Measurements from ENCODE around the gene HOXA4. TPM values are rescaled to one million over a fixed set of nuclear protein-coding genes. Genes with fewer than 3 reads are reported as not detected.

The HOXA4 gene
- total RNA-seq, 1 donor from 2014 or later = not detected

DNA sequence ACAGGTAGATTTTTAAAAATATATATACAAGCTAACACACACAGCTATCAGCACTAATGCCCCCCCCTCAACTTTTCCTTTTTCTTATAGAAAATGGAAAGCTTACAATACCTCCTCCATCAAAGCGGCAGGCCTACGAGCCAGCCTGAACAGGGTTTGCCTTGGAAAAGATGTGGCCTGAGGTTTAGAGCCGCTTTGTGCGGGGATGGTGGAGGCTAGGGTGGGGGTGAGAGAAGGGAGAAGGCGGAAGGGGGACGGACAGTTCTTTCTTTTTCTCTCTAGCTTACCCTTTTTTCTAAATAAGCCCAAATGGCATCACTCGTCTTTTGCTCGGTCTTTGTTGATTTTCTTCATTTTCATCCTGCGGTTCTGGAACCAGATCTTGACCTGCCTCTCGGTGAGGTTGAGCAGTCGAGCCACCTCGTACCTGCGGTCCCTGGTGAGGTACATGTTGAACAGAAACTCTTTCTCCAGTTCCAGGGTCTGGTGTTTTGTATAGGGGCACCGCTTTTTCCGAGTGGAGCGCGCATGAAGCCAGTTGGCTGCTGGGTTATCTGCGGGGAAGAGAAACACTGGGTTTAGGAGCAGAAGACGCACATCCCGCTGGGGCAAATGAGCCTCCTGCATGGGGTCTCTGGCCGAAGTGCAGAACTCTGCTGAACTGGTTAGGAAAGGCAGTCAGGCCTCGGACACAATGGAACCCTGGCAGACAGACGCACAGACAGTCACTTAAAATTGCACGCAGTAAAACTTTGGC, 32.9 kb upstream of the HOXA4 start:
- TF ChIP-seq, protein P1, sequence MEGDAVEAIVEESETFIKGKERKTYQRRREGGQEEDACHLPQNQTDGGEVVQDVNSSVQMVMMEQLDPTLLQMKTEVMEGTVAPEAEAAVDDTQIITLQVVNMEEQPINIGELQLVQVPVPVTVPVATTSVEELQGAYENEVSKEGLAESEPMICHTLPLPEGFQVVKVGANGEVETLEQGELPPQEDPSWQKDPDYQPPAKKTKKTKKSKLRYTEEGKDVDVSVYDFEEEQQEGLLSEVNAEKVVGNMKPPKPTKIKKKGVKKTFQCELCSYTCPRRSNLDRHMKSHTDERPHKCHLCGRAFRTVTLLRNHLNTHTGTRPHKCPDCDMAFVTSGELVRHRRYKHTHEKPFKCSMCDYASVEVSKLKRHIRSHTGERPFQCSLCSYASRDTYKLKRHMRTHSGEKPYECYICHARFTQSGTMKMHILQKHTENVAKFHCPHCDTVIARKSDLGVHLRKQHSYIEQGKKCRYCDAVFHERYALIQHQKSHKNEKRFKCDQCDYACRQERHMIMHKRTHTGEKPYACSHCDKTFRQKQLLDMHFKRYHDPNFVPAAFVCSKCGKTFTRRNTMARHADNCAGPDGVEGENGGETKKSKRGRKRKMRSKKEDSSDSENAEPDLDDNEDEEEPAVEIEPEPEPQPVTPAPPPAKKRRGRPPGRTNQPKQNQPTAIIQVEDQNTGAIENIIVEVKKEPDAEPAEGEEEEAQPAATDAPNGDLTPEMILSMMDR (IDR thresholded peaks at IDR 0.05) = no peak
- TF ChIP-seq EZH2 (IDR thresholded peaks at IDR 0.05) = peak; percentile 35
- peak; percentile 53 for TF ChIP-seq EZH2phosphoT487 (IDR thresholded peaks at IDR 0.05)
- H3K9me3 ChIP-seq (ENCODE audit: low read depth) = no peaks in the 10 kb centered on the region
- no peaks in the 10 kb centered on the region for H3F3A ChIP-seq (ENCODE audit: low read depth)
- no peak overlapping the region for H3K4me3 Mint-ChIP-seq
- no peak overlapping the region for H3K27ac Mint-ChIP-seq
- DNase-seq (ENCODE audit: low spot score) = no peak
- peaks cover 55% of the 10 kb centered on the region for H4K20me1 ChIP-seq (ENCODE audit: low read depth)
- H3K4me2 ChIP-seq = no peak overlapping the region
- H3K36me3 Mint-ChIP-seq = no peaks in the 10 kb centered on the region
- no peaks in the 10 kb centered on the region for H3K4me1 Mint-ChIP-seq
- no peak overlapping the region for H3K4me3 ChIP-seq
- no peaks in the 10 kb centered on the region for H3K79me2 ChIP-seq (ENCODE audit: low read depth)
- peaks cover 3% of the 10 kb centered on the region for H3K9me3 Mint-ChIP-seq
- H3K27me3 Mint-ChIP-seq (ENCODE audit: insufficient read depth, low read depth) = peaks cover 90% of the 10 kb centered on the region
- no peaks in the 10 kb centered on the region for H3K36me3 ChIP-seq
- no peak overlapping the region for H3K27ac ChIP-seq
- H3K9ac ChIP-seq = no peak overlapping the region
- H2AFZ ChIP-seq (replicated peaks) = no peak overlapping the region
- peaks cover 100% of the 10 kb centered on the region for H3K27me3 ChIP-seq
- H3K4me1 ChIP-seq = no peaks in the 10 kb centered on the region

DNA sequence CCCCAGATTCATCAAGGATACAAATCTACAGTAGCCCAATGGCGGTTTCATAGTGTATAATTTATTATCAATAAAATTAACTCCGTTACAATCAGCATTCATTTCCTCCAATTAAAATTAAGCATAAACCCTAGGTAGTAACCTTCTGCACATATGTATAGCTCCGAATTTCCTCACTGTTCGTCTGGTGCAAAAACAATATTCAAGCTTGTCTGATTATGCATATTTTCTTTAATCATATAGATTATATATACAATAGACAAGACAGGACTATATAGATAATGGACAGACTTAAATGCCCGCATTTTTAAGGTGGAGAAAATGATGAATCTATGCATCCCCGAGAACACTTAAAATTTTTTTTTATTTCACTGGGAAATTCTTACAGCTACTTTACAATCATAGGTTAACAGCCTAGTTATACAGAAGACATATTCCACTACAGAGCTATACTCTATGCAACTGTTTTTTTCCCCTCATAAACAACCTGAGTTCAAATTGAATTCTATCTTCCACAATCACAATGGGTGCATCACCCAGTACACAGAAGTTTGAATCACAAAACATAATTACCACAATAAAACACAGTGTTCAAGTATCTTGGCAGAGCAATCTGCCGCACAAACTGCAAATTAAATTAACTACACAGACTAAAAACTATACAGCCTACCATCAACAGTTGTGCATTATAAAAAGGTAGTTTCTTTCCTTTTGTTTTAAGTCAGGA, 32.2 kb upstream of the HOXA4 start:
- H2AFZ ChIP-seq (replicated peaks) = no peak overlapping the region
- Mint-ChIP-seq H3K4me1 (no peaks in the 10 kb centered on the region), H3K36me3 (peaks cover 2% of the 10 kb centered on the region), H3K27ac (no peak overlapping the region), H3K4me3 (no peak overlapping the region), H3K27me3 (ENCODE audit: insufficient read depth, low read depth) (peaks cover 90% of the 10 kb centered on the region), H3K9me3 (peaks cover 9% of the 10 kb centered on the region)
- no peaks in the 10 kb centered on the region for H3F3A ChIP-seq (ENCODE audit: low read depth)
- no peak for DNase-seq (ENCODE audit: low spot score)
- H3K4me1 ChIP-seq = no peaks in the 10 kb centered on the region
- no peak overlapping the region for H3K4me2 ChIP-seq
- TF ChIP-seq EZH2 (IDR thresholded peaks at IDR 0.05) = peak; percentile 34
- TF ChIP-seq, protein P1 (IDR thresholded peaks at IDR 0.05) = no peak
- peak; percentile 40 for TF ChIP-seq EZH2phosphoT487 (IDR thresholded peaks at IDR 0.05)
- H3K27me3 ChIP-seq = peaks cover 100% of the 10 kb centered on the region
- no peak overlapping the region for H3K27ac ChIP-seq
- H3K79me2 ChIP-seq (ENCODE audit: low read depth) = no peaks in the 10 kb centered on the region
- H4K20me1 ChIP-seq (ENCODE audit: low read depth) = peaks cover 55% of the 10 kb centered on the region
- no peaks in the 10 kb centered on the region for H3K9me3 ChIP-seq (ENCODE audit: low read depth)
- H3K9ac ChIP-seq = no peak overlapping the region
- H3K36me3 ChIP-seq = no peaks in the 10 kb centered on the region
- H3K4me3 ChIP-seq = no peak overlapping the region

DNA sequence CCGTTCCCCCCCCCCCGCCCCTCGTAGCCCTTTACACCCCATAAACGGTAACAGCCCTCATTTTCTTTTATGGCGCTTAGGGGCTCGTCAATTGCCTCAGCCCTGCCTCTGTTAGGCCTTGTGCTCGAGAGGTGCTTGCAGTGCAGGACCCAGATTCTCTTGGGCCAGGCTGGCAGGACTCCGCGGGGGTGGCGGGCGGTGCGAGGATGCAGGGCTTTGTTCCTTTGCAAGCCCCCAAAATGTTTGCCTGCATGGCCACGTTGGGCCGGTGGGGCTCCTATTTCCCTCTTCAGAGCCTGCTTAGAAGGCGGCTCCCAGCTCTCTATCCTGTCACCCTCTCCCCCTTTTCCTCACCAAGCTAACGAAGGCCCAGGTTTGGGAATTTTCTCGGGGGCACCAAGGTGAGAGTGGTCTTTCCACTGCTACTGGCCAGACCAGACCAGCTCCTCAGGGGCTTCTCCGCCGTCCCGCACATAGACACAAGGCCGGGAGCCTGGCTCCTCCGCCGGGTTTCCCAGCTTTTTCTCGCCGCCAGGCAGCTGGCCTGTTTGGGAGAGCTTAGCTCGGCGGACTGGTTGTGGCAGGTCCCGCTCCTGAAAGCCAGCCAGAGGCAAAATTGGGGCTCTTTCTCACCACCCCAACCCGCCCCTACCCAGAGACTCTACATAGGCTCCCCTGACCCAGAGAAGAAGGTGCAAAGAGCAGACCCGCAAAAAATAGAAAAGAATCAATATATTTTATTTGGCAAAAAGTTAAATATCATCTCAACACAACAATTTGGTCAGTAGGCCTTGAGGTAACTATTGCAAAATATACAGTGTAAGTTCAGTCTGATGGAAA, 31.4 kb upstream of the HOXA4 start:
- Histone ChIP-seq H4K20me1 (ENCODE audit: low read depth) (peaks cover 55% of the 10 kb centered on the region), H3K9ac (no peak overlapping the region), H3K4me2 (no peak overlapping the region), H3K4me1 (no peaks in the 10 kb centered on the region), H3K36me3 (no peaks in the 10 kb centered on the region), H3K27ac (no peak overlapping the region), H2AFZ (replicated peaks) (no peak overlapping the region), H3K4me3 (no peak overlapping the region), H3K27me3 (peaks cover 100% of the 10 kb centered on the region), H3K9me3 (ENCODE audit: low read depth) (no peaks in the 10 kb centered on the region), H3K79me2 (ENCODE audit: low read depth) (no peaks in the 10 kb centered on the region), H3F3A (ENCODE audit: low read depth) (no peaks in the 10 kb centered on the region)
- H3K4me3 Mint-ChIP-seq = no peak overlapping the region
- no peaks in the 10 kb centered on the region for H3K4me1 Mint-ChIP-seq
- TF ChIP-seq, protein P1 (IDR thresholded peaks at IDR 0.05) = no peak
- no peak for TF ChIP-seq EZH2 (IDR thresholded peaks at IDR 0.05)
- H3K27me3 Mint-ChIP-seq (ENCODE audit: insufficient read depth, low read depth) = peaks cover 90% of the 10 kb centered on the region
- H3K9me3 Mint-ChIP-seq = peaks cover 12% of the 10 kb centered on the region
- no peak overlapping the region for H3K27ac Mint-ChIP-seq
- peak; percentile 50 for DNase-seq (ENCODE audit: low spot score)
- H3K36me3 Mint-ChIP-seq = peaks cover 2% of the 10 kb centered on the region

Data from neural progenitor cell (in vitro differentiated cells).